ENCODE measurements around the gene TSG101.

DNA sequence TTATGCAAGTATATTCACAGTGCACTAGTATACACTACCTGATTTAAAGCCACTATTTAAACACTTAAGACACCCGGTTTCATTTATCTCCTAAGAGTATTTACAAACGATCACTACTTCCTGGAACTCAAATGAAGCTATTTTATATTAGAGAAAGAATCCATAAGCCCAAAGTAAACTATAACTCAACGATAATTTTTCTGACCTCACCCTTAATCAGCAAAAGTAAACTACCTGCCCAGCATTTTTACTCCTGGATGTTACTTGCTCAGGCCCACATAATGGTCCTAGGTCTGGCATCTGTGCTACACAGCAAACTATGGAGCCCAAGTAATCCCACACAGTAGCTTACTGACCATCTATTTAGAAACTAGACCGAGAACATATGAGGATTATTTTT lies 33.4 kb downstream of the TSG101 start:
- TF ChIP-seq, protein P1, sequence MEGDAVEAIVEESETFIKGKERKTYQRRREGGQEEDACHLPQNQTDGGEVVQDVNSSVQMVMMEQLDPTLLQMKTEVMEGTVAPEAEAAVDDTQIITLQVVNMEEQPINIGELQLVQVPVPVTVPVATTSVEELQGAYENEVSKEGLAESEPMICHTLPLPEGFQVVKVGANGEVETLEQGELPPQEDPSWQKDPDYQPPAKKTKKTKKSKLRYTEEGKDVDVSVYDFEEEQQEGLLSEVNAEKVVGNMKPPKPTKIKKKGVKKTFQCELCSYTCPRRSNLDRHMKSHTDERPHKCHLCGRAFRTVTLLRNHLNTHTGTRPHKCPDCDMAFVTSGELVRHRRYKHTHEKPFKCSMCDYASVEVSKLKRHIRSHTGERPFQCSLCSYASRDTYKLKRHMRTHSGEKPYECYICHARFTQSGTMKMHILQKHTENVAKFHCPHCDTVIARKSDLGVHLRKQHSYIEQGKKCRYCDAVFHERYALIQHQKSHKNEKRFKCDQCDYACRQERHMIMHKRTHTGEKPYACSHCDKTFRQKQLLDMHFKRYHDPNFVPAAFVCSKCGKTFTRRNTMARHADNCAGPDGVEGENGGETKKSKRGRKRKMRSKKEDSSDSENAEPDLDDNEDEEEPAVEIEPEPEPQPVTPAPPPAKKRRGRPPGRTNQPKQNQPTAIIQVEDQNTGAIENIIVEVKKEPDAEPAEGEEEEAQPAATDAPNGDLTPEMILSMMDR (IDR thresholded peaks at IDR 0.05): no peak
- no peak for TF ChIP-seq POLR2A (IDR thresholded peaks at IDR 0.05)

All from adrenal gland (tissue), 5 donors.